Activated naive CD4-positive, alpha-beta T cell treated with anti-CD3 and anti-CD28 coated beads for 36 hours (primary cell): ENCODE results near the gene XPA. TPM values are rescaled to one million over a fixed set of nuclear protein-coding genes. Genes with fewer than 3 reads are reported as not detected.
"Not testable (repeated sequence)": the region's sequence is repeated elsewhere in the genome, so short reads cannot be mapped to it uniquely, and the experiment has no call there.

ENCODE experiments used
- CTCF ChIA-PET: fragments of 350-600 bp; sonication (Branson Sonifier 250); formaldehyde crosslinking; loops from one replicate; lab custom pipeline; 2021; ENCODE audit warnings: antibody characterized with exemption; lab: Charles Lee
- DNase-seq: peaks from one replicate; pipeline ENCODE4 v3.0.0-alpha.2; 2020
- H3K27ac Mint-ChIP-seq: one replicate; pipeline ENCODE4 v1.8.0; 2021; ENCODE audit warnings: mild to moderate bottlenecking, mixed read lengths
- H3K27me3 Mint-ChIP-seq: one replicate; pipeline ENCODE4 v1.8.0; 2021; ENCODE audit warnings: low read depth, mixed read lengths
- H3K36me3 Mint-ChIP-seq: one replicate; pipeline ENCODE4 v1.8.0; 2021; ENCODE audit warnings: low read depth, mixed read lengths
- H3K4me1 Mint-ChIP-seq: one replicate; pipeline ENCODE4 v1.8.0; 2021; ENCODE audit warnings: low read depth, mixed read lengths
- H3K4me3 Mint-ChIP-seq: one replicate; pipeline ENCODE4 v1.8.0; 2021; ENCODE audit warnings: mild to moderate bottlenecking, moderate library complexity, mixed read lengths
- H3K9me3 Mint-ChIP-seq: one replicate; pipeline ENCODE4 v1.8.0; 2021; ENCODE audit warnings: mixed read lengths
- intact Hi-C: fragments of 100-400 bp; cut with micrococcal nuclease; formaldehyde crosslinking; loops from one replicate; pipeline ENCODE4 v1.15.1; 2023
- total RNA-seq, 2 experiments: library from RNA; stranded (reverse); gene quantifications; one replicate each; pipeline ENCODE4 v1.2.3, GENCODE V29; 2021

The XPA gene
- total RNA-seq: 1 to 10 TPM; 5.8 to 6.0 TPM

- Mint-ChIP-seq H3K27ac (peak within 1 kb of the TSS; percentile 92), H3K36me3 (peaks cover 1% of the 10 kb centered on the region), H3K4me1 (peaks cover 55% of the 10 kb centered on the region), H3K9me3 (no peaks in the 10 kb centered on the region), H3K4me3 (peak within 1 kb of the TSS; percentile 88), H3K27me3 (no peaks in the 10 kb centered on the region)
- CTCF ChIA-PET: interaction anchor here (0.6 to 1.5 kb wide), 10 partner anchors 9 to 210 kb away, joined by 3 to 6 read pairs (median 3); partner anchors contain the start of genes FOXE1, NCBP1 and TSTD2
- intact Hi-C loops: loop anchor here (1.0 kb wide), 2 partner anchors 30 to 64 kb away; partner anchors contain the start of genes NCBP1 and TSTD2
- peak; percentile 97 for DNase-seq
Measured at GRCh38 chr9:97696803-97697601, at the start of gene XPA. XPA (minus strand) TSS chr9:97697340; CDS start chr9:97697292, 48 bp downstream.

GRCh38 chr9:97744710-97745708 is 47.9 kb upstream of the XPA start:
- DNase-seq: peak; percentile 12
- intact Hi-C loops: loop anchor here (10.0 kb wide), 2 partner anchors 110 kb away; partner anchors contain the start of genes FOXE1, NCBP1 and TSTD2
- peaks cover 49% of the 10 kb centered on the region for H3K27me3 Mint-ChIP-seq
- H3K9me3 Mint-ChIP-seq: no peaks in the 10 kb centered on the region
- no peaks in the 10 kb centered on the region for H3K36me3 Mint-ChIP-seq
- H3K27ac Mint-ChIP-seq: no peak overlapping the region
- CTCF ChIA-PET: no interaction called here
- peaks cover 8% of the 10 kb centered on the region for H3K4me1 Mint-ChIP-seq
- no peak overlapping the region for H3K4me3 Mint-ChIP-seq

GRCh38 chr9:97744025-97744424 is 46.9 kb upstream of the XPA start:
- H3K4me3 Mint-ChIP-seq, DNase-seq, H3K36me3 Mint-ChIP-seq, CTCF ChIA-PET, H3K9me3 Mint-ChIP-seq, H3K4me1 Mint-ChIP-seq, H3K27ac Mint-ChIP-seq: not testable (repeated sequence)
- intact Hi-C loops: loop anchor here (10.0 kb wide), 2 partner anchors 109 to 111 kb away; partner anchors contain the start of genes FOXE1, NCBP1 and TSTD2
- H3K27me3 Mint-ChIP-seq: peaks cover 56% of the 10 kb centered on the region

GRCh38 chr9:97742545-97742944 is 45.4 kb upstream of the XPA start:
- Mint-ChIP-seq H3K9me3 (no peaks in the 10 kb centered on the region), H3K36me3 (no peaks in the 10 kb centered on the region), H3K4me1 (peaks cover 8% of the 10 kb centered on the region), H3K4me3 (no peak overlapping the region), H3K27me3 (peaks cover 63% of the 10 kb centered on the region), H3K27ac (no peak overlapping the region)
- CTCF ChIA-PET: interaction anchor here (1.2 to 2.1 kb wide), 2 partner anchors 10 to 144 kb away, joined by 4 to 5 read pairs; no protein-coding TSS in a partner anchor
- intact Hi-C loops: loop anchor here (10.0 kb wide), 2 partner anchors 108 to 112 kb away; partner anchors contain the start of genes FOXE1, NCBP1 and TSTD2
- DNase-seq: no peak

- DNase-seq: no peak
- Mint-ChIP-seq H3K4me3 (peak overlapping the region; percentile 32), H3K4me1 (peaks cover 8% of the 10 kb centered on the region), H3K36me3 (no peaks in the 10 kb centered on the region), H3K27ac (no peak overlapping the region), H3K27me3 (peaks cover 62% of the 10 kb centered on the region), H3K9me3 (no peaks in the 10 kb centered on the region)
- intact Hi-C loops: loop anchor here (10.0 kb wide), 2 partner anchors 107 to 113 kb away; partner anchors contain the start of genes FOXE1, NCBP1 and TSTD2
- CTCF ChIA-PET: interaction anchor here (2.1 kb wide), 1 partner anchor 10 kb away, joined by 4 read pairs; no protein-coding TSS in a partner anchor
Measured at GRCh38 chr9:97741947-97742346, 44.8 kb upstream of the XPA start.

GRCh38 chr9:97740848-97741821 is 44.0 kb upstream of the XPA start:
- H3K9me3 Mint-ChIP-seq: no peaks in the 10 kb centered on the region
- H3K4me3 Mint-ChIP-seq: peak overlapping the region; percentile 65
- DNase-seq: peak; percentile 73
- no peaks in the 10 kb centered on the region for H3K36me3 Mint-ChIP-seq
- H3K27me3 Mint-ChIP-seq: peaks cover 57% of the 10 kb centered on the region
- intact Hi-C loops: loop anchor here (10.0 kb wide), 2 partner anchors 106 to 114 kb away; partner anchors contain the start of genes FOXE1, NCBP1 and TSTD2
- no peak overlapping the region for H3K27ac Mint-ChIP-seq
- CTCF ChIA-PET: interaction anchor here (2.1 kb wide), 1 partner anchor 11 kb away, joined by 4 read pairs; no protein-coding TSS in a partner anchor
- H3K4me1 Mint-ChIP-seq: peaks cover 8% of the 10 kb centered on the region

GRCh38 chr9:97737429-97737828 is 40.3 kb upstream of the XPA start:
- DNase-seq: no peak
- no peaks in the 10 kb centered on the region for H3K9me3 Mint-ChIP-seq
- CTCF ChIA-PET: interaction anchor here (0.7 to 1.3 kb wide), 3 partner anchors 12 to 32 kb away, joined by 3 to 5 read pairs (median 4); no protein-coding TSS in a partner anchor
- no peak overlapping the region for H3K4me3 Mint-ChIP-seq
- no peak overlapping the region for H3K27ac Mint-ChIP-seq
- peaks cover 8% of the 10 kb centered on the region for H3K4me1 Mint-ChIP-seq
- H3K36me3 Mint-ChIP-seq: no peaks in the 10 kb centered on the region
- peaks cover 34% of the 10 kb centered on the region for H3K27me3 Mint-ChIP-seq
- intact Hi-C loops: no loop called here

GRCh38 chr9:97735070-97735600 is 38.0 kb upstream of the XPA start:
- Mint-ChIP-seq H3K36me3 (no peaks in the 10 kb centered on the region), H3K4me1 (no peaks in the 10 kb centered on the region), H3K27me3 (peaks cover 15% of the 10 kb centered on the region), H3K9me3 (no peaks in the 10 kb centered on the region), H3K27ac (no peak overlapping the region), H3K4me3 (no peak overlapping the region)
- intact Hi-C loops: no loop called here
- CTCF ChIA-PET: interaction anchor here (1.0 kb wide), 1 partner anchor 163 kb away, joined by 3 read pairs; no protein-coding TSS in a partner anchor
- no peak for DNase-seq

GRCh38 chr9:97726716-97727115 is 29.6 kb upstream of the XPA start:
- no peak overlapping the region for H3K27ac Mint-ChIP-seq

GRCh38 chr9:97723819-97724218 is 26.7 kb upstream of the XPA start:
- Mint-ChIP-seq H3K9me3 (peaks cover 3% of the 10 kb centered on the region), H3K27me3 (peaks cover 6% of the 10 kb centered on the region), H3K4me3 (no peak overlapping the region), H3K27ac (no peak overlapping the region), H3K36me3 (no peaks in the 10 kb centered on the region), H3K4me1 (no peaks in the 10 kb centered on the region)
- CTCF ChIA-PET: interaction anchor here (0.6 kb wide), 1 partner anchor 690 kb away, joined by 3 read pairs; no protein-coding TSS in a partner anchor
- no peak for DNase-seq
- intact Hi-C loops: no loop called here

More at GRCh38 chr9:97726716-97727115, 29.6 kb upstream of the XPA start:
- Mint-ChIP-seq H3K9me3 (no peaks in the 10 kb centered on the region), H3K4me3 (no peak overlapping the region), H3K4me1 (no peaks in the 10 kb centered on the region), H3K36me3 (no peaks in the 10 kb centered on the region), H3K27me3 (peaks cover 6% of the 10 kb centered on the region)
- CTCF ChIA-PET: no interaction called here
- DNase-seq: no peak
- intact Hi-C loops: no loop called here
